Coronary artery (tissue), 2 donors: Measurements from ENCODE around the gene ANAPC16.
"Not testable (repeated sequence)": the region's sequence is repeated elsewhere in the genome, so short reads cannot be mapped to it uniquely, and the experiment has no call there.

Experiments
- DNase-seq: peaks from one replicate; pipeline ENCODE4 v3.0.0-alpha.2; 2017; ENCODE audit warnings: low spot score
- H3K27ac ChIP-seq, 2 donors: fragments of 200-600 bp; sonication (generic); one replicate each; pipeline ENCODE4 v1.5.1; 2016 to 2019
- H3K4me3 ChIP-seq: fragments of 200-600 bp; sonication (generic); 2 replicates; pipeline ENCODE4 v1.5.1; 2016; ENCODE audit warnings: mild to moderate bottlenecking, moderate library complexity
- CTCF ChIP-seq: fragments of 200-600 bp; sonication (generic); IDR thresholded peaks from one replicate; pipeline ENCODE4 v1.5.1; 2019; ENCODE audit warnings: antibody characterized with exemption

The ANAPC16 gene

GRCh38 chr10:72243822-72244437 is 28.1 kb downstream of the ANAPC16 start:
- no peak for TF ChIP-seq CTCF
- peak; percentile 90 for DNase-seq
- no peak overlapping the region for H3K4me3 ChIP-seq
- H3K27ac ChIP-seq = peak overlapping the region; percentile 84 to 89

GRCh38 chr10:72244573-72245038 is 28.8 kb downstream of the ANAPC16 start:
- no peak for TF ChIP-seq CTCF
- H3K27ac ChIP-seq = peak overlapping the region; percentile 84 to 89
- H3K4me3 ChIP-seq = no peak overlapping the region
- no peak for DNase-seq

- no peak for DNase-seq
Measured at GRCh38 chr10:72245949-72246525, 30.2 kb downstream of the ANAPC16 start.

GRCh38 chr10:72248468-72249151 is 32.8 kb downstream of the ANAPC16 start:
- peak overlapping the region; percentile 87 to 96 for H3K27ac ChIP-seq
- peak; percentile 96 for DNase-seq
- peak overlapping the region; percentile 44 for H3K4me3 ChIP-seq
- TF ChIP-seq CTCF = no peak

More at GRCh38 chr10:72245949-72246525, 30.2 kb downstream of the ANAPC16 start:
- Histone ChIP-seq H3K27ac (peak overlapping the region; percentile 87 to 96), H3K4me3 (no peak overlapping the region)
- TF ChIP-seq CTCF = no peak

- H3K27ac ChIP-seq = peak overlapping the region; percentile 87 to 96
- peak overlapping the region; percentile 44 for H3K4me3 ChIP-seq
- not testable (repeated sequence) for DNase-seq
Measured at GRCh38 chr10:72249176-72249862, 33.5 kb downstream of the ANAPC16 start.

GRCh38 chr10:72250666-72251065 is 34.9 kb downstream of the ANAPC16 start:
- no peak for TF ChIP-seq CTCF
- H3K27ac ChIP-seq = peak overlapping the region; percentile 85 to 87
- H3K4me3 ChIP-seq = no peak overlapping the region
- DNase-seq = no peak

GRCh38 chr10:72251635-72252034 is 35.8 kb downstream of the ANAPC16 start:
- peak overlapping the region; percentile 56 to 87 for H3K27ac ChIP-seq
- no peak for TF ChIP-seq CTCF

More at GRCh38 chr10:72251635-72252034, 35.8 kb downstream of the ANAPC16 start:
- DNase-seq = no peak
- H3K4me3 ChIP-seq = no peak overlapping the region
